Stimulated activated CD4-positive, alpha-beta T cell treated with anti-CD3 and anti-CD28 coated beads, Interleukin-2, amount 100 ng/mL, for 4 hours (primary cell): ENCODE measurements around the gene SEC31B.

Source experiments
- DNase-seq: peaks from one replicate; pipeline ENCODE4 v3.0.0-alpha.2; 2020; ENCODE audit warnings: low read depth

Gene SEC31B

DNA sequence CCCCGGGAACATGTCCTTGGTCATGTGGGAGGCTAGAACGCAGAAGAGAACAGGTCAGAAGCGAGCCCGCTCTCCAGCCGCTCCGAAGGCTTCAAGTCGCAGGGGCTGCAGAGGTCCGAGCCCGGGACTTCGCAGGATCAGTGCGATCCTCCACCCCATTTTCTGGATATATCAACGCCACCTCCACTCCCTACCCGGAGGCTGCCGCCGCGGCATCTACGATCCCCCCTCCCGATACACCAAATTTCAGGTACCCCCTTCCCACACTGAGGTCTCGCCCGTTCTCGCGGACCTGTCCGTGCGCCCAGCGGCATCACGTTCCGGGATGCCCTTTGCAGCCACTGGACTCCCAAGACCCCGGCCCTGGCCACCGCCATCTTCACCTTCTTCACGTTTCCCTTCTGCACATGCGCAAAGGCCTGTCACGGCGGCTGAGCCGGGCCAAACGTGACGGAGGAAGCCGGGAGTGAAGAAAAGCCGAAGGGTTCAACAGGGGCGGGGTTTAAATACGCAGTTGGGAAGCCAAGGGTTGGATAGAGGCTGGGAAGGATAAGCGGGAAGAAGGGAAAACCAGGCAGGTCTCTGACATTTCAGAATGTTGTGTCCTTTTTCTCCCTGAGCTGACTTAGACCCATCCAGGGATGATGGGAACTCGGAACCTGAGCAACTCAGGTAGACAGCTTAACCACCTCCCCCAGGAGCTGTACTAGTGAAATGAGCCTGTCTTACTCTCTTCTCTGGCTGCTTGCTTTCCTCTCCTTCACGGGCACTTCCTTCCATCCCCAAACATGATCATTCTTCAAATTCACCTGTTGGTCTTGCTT, 10.0 kb upstream of the SEC31B start, which contains the start of gene NDUFB8:
TSS of gene NDUFB8 (minus strand) at position 397 of the 824 bp plus-strand sequence. CDS start at position 377, 20 bp downstream.
- peak; percentile 80 for DNase-seq

DNA sequence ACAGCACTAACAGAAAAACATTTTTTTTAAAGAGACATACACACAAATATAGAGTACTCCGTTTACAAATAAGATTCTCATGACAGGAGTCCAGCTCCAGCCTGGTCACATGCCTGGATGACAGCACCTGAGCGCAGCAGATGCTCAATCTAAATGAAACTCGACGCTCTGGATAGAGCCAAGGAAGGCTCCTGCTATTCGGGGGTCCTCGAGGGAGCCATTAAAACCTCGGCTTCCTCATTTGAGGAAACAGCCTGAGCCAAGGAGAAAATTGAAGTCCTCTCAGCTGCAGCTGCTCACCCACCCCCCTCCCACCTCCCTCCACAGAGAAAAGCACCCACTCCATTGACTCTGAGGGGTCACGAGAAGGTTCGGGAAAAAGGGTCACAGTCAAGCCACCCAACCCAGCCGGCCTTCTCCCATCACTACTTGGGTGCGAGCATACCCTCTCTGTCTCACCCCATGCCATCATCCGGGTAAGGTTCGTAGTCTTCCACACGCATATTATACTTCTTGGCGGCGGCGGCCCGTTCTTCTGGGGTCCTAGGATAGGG, 9.3 kb upstream of the SEC31B start:
- no peak for DNase-seq

DNA sequence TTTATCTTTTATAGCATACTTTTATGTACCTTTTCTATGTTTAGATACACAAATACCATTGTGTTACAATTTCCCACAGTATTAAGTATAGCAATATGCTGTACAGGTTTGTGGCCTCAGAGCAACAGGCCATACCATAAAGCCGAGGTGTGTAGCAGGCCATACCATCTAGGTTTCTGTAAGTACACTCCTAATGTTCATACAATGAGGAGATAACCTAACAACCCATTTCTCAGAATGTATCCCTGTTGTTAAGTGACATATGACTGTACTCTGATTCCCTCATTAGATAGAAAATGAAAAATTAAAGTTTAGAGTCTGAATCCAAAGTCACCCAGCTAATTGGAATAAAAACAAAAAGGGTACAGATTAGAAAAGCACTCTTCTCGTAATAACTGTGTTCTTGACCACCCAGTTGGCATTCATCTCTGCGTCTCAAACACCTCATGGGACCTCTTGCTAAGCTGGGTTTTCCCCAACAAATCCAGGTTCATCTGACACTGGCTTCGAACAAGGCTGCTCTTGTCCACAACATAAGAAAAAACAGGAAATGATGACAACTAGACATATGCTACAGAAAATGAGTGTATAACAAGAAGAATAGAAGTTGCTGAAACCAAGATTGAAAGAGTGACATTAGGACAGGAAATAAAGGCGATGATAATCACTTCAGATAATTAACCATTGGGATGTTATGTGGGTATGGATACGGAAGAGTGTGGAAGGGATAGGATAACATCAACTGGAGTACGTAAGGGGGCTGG, 8.6 kb upstream of the SEC31B start:
- no peak for DNase-seq

DNA sequence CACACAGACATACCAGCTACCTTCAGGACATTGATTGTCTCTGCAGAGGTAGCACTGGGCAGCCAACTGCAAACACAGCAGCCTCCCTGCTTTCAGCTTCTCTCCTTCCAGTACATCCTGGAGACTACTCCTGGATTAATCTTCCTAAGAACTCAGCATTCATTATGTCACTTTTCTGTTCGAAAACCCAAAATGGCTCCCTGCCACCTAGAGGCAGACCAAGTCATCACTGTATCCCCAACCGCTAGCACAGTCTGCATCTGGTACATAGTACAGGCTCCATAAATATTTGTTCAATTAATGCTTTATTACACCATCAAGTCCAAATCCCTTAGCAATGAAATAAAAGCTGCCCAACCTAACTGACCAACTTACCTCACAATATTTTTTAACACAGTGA, 5.0 kb upstream of the SEC31B start:
- DNase-seq, result no peak

DNA sequence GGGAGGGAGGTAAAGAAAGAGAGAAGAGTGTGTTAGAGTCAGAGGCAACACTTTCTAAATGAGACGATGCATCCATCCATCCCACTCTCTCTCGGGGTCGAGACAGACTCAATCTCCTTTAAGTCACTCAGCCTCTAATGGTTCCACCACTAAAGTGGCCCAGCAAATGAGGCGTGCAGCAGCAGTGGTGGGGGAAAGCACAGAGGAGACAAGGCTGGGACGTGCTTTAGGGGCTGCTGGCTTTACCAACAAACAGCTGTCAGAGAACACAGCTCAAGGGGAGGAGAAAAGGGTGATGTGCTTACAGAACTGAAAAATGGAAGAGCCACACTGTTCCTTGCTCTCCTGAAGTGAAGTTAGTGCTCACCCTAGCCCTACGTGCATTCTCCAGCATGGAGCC, 4.5 kb upstream of the SEC31B start:
- DNase-seq, result no peak

DNA sequence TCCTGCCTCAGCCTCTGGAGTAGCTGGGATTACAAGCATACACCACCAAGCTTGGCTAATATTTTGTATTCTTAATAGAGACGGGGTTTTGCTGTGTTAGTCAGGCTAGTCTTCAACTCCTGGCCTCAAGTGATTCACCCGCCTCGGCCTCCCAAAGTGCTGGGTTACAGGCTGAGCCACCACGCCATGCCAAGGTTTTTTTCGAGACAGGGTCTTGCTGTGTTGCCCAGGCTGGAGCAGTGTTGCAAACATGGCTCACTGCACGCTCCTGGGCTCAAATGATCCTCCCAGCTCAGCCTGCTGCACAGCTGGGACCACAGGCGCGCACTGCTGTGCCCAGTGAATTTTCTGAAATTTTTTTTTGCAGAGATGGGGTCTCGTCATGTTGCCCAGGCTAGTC, 3.3 kb upstream of the SEC31B start:
- DNase-seq, result no peak

DNA sequence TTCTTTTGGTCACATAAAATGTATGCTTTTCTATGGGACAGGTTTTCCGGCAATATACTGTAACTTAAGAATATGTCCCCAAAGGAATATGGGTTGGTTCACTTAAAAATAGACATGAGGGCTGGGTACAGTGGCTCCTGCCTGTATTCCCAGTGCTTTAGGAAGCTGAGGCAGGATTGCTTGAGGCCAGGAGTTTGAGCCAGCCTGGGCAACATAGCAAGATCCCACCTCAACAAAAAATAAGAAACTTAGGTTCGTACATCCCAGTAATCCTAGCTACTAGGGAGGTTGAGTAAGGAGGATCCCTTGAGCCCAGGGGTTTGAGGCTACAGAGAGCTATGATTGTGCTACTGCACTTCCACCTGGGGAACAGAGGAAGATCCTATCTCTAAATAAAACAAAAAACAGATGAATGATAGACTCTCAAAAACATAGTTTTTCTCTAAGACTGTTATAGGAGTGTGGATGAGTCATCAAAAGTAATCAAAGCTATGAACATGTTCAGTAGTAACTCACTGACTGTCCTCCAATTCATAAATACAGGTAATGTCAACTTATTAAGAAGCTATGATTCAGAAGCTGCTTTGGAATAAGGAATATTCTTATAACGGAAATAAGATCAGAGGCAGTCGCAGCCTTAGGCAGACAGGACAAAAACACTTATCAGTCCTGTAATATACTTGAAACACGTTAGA, 2.6 kb upstream of the SEC31B start:
- no peak for DNase-seq

DNA sequence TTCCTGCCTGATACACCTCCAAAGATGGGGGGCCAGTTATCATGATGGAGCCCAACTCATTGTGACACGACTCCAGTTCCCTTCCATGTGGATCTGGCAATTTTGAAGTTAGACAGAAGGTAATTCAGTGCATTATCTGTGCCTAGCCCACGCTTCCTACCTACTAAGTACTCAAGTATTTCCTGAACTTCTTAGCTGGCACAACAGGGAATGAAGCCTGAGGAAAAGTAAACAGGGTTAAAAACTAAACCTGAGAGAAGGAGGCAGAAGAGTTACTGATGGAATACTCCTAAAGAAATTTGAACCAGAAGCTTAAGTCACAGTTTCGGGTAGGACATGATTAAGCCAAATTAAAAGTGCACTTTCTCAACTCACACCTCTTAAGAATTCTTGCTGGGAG, 1.1 kb upstream of the SEC31B start:
- DNase-seq, result no peak

DNA sequence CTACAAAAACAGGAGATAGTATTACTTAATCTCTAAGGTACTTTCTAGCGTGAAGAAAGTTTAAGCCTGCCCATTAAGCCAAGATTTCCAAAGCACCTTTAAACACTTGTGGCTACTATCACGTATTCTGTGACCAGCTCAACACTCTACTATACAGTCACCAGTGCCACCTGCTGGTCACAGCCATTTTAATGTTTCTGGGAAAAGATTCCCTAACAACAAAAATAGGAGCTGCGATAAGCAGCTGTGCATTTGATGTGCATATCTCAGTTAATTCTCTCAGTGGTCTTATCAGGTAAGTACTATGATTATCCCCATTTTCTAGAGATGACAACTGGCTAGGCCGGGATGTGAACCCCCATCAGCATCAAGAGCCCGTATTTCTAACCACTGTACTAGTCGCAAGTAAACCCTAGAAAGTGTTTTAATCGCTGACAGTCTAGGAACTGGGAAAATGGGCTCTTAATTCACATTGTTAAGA, 860 bp downstream of the SEC31B start:
- peak; percentile 39 for DNase-seq

DNA sequence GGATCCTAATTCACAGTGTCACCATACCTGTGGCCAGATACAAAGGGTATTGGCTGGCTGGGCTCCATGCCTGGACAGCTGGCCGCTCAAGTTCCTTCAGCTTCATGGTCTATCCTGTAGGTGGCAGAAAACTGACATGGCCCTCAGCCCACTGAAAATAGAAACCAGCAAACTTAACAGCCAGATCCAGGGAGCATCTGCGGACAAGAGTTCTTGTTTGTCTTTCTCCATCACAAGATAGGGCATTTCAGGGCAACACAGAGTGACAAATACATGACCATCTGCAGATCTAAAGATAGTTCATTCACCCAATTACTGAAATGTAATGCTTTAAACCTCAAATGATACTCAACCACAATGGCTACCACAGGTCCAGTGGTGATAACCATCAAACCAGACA, 2.8 kb downstream of the SEC31B start:
- DNase-seq, result no peak

DNA sequence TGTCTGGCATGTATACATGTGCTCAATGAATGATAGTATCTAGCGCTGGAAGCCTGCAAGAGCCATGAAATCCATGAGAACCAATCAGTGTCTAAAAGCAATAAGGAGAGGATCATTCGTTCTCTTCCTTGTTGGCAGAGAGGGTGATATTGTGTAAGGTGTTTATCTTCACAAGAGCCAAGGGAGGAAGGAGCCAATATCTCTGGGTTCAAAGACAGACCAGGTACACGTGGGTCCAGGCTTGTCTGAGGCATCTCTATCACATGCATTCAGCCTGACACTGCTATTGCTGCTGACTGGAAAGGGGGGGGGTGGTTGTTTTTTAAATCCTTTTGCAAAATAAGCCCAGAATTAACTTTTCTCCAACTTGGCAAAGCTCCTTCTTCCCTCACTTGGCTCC, 4.0 kb downstream of the SEC31B start:
- DNase-seq, result no peak

DNA sequence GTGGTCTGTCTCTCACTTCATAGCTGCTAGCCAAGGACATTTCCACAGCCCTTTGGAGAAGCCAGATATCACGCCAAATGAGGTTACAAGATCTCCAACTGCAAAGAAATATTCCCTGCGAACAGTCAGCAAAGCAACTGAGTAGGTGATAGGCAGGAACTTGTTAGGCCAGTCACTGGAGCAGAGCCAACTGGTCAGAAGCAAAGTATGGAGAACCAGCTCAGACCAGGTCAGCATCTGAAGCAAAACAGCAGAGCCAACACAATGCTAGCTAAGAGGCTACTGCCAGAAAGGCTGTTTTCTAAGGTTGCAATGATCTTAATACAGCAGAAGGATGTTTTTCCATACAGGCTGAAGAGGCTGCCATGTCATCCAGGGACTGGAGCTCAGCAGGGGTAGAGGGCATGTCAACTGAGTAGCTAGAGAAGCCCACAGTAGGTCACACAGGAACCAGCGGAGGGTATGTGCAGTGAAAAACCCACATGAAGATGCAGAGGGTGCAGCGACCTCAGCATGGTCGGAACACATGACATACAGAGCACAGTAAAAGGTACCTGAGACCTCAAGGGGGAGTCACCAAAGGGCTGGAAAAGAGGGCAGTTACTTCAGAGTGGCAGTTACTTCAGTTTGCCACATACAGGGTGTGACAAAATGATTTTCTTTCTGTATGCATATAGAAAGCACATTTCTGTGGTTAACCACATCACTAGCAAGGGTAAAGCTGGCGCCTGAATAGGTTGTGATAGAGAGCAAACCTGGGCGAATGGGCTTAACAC, 8.9 kb downstream of the SEC31B start:
- peak; percentile 50 for DNase-seq

DNA sequence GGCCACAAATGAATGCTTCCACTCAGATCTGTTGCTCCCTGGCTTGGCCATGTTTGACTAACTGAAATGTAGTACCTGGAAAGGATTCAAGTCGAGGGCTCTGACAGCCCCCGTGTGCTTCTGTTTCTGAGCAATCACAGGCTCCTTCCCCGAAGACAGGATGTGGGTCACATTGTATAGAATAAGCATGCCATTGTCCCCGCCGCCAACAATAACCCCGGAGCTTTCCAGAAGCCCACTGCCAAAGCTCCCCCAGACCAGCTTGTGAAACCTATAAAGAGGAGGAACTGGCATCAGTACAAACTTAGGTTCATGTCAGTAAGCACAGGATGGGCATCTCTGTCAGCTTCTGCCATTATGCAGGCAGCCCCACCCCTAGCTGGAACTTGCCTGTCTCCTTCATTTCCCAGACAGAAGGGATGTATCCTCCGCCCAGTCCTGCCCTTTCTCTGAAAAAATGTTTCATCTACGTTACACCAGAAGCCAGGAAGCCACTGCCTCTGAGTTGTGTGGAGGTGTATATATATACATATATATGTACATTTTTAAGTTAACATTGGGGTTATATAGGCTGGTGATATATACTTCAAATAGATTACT, 10.3 kb downstream of the SEC31B start:
- DNase-seq, result peak; percentile 55

DNA sequence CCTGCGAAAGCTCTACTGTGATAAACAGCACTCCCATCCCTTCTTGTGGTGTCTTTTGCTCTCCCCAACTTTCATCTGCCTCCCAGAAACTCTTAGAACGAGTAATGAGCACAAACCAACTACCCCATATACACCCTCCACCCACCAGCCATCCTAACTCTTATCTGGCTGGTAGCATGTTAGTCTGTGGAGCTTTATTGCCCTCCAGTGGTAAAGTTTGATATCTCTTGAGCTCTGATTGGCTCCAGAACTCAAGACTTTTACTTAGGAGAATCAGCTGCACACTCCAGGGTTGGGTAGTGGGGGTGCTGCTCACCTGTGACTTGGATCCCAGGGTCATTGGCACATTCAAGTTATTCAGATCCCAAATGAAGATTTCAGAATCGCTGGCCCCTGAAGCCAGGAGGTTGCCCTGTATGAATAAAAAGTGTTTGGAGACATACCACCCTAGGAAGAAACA, 10.9 kb downstream of the SEC31B start:
- peak; percentile 39 for DNase-seq

DNA sequence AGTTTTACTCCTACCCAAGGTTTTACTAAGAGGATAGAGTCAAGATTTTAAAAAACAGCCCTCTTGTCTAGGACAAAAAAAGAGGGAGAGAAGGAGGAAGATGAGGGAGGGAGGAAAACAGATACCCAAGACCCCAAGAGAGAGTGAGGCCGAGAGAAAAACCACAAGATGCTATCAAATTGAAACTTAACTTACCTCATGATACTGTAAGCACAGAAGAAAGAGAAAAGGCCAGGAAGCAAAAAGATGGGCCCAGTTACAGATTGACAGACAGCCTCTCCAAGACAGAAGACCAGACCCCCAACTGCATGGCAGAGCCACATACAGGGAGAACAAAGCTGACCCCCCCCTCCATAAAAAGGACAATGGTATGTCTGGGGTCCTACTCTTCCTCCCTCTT, 11.4 kb downstream of the SEC31B start:
- no peak for DNase-seq

DNA sequence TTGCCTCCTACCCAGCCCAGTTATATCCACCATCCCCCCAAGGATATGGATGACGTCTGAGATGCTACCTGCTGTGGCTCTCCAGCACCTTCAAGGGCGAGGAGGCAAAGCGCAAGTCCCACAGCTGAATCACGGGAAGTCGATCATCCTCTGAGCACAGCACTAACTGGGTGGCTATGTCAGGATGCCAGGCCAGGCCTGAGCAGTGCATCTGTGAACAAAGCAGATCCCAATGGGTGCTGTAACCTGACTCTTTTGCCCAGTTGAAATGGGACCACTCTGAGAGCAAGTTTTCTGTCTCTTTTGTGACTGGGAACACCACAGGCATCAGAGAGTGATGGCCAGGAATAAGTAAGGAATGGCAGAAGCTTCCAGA, 12.3 kb downstream of the SEC31B start:
- DNase-seq, result no peak

DNA sequence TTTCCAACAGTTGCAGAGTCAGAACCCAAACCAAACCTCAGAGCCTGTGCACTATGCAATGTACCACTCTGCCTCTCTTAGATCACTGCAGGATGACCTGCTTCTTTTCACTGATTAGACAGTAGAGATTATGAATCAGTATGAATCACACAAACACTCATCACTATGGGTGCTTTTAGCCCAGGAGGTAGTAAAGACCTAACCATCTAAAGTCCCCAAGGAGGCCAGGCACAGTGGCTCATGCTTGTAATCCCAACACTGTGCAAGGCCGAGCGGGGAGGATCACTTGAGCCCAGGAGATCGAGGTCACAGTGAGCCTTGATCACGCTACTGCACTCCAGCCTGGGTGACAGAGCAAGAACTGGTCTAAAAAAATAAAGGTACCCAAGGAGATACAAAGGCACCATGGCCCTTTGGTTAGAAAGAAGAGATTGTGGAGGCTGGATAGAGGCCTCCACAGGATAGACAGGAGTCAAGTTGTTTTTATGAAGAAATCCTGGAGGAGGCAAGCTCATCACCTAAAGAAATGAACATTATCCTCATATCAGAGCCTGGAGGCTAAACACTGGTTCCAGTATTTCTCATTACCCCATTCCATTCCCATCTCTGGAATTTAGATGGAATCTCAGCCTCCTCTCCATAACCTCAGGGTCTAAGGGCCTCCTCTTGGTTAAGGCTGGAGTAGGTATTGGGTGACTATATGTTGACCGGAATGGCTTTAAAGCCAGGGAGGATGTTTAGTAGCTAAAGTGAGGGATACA, 12.9 kb downstream of the SEC31B start:
- DNase-seq, result no peak

DNA sequence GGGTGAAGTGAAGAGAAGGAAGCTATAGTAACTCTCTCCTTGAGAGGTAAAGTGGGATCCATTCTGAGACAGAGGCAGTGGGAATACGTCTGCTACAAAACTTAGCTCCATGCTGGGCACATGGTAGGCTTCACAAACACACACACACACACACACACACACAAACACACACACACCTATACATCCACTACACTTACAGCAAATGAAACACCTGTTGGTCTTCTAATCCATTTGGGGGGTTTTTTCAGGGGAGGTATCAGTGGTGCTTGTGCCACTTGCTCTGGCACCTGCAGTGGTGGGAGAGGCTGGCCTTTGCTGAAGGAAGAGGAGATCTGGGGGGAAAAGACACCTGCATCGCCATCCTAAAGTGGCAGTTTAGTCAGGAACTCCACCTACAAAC, 14.5 kb downstream of the SEC31B start:
- DNase-seq, result no peak

DNA sequence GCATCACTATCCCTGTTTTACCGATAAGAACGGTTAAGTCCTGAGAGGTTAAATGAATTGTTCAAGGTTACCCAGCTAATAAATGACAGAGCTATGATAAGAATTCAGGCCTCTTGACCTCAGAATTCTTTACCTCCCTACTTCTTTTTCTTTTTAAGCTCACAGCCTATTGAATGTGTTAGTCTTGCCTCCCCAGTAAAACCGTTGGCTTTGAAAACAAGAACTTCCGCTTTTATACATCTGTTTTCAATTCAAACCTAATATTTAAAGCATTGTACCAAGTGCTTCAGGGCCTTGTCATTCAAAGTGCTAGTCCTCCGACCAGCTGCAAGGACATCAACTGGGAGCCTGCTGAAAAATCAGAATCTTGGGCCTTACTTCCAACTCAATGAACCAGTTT, 15.6 kb downstream of the SEC31B start:
- no peak for DNase-seq

DNA sequence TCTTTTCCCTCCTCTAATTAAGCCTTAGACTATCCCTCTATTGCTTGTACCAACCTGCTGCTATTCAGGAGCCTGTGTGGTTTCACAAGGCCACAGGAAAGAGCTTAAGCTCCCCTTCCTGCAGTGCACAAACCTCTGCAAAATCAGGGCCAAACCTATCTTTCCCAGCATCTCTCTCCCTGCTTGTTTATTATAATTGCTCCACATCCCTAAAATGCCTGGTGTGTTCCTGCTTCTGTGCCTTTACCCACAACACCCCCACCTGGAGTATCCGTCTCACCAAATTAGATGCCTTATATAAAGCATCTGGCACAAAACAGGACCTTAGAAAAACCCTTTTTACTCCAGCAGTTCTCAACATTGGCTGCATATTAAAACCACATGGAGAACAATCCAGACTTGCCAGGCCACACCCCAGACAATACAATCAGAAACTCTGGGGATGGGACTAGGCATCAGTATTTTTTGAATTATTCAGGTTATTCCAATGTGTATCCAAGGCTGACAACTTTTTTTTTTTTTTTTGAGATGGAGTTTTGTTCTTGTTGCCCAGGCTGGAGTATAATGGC, 16.7 kb downstream of the SEC31B start:
- no peak for DNase-seq
